ENCODE results near the gene NUP42. TPM values are rescaled to one million over a fixed set of nuclear protein-coding genes. Genes with fewer than 3 reads are reported as not detected.
"Not testable (repeated sequence)": the region's sequence is repeated elsewhere in the genome, so short reads cannot be mapped to it uniquely, and the experiment has no call there.

The NUP42 gene, protein sequence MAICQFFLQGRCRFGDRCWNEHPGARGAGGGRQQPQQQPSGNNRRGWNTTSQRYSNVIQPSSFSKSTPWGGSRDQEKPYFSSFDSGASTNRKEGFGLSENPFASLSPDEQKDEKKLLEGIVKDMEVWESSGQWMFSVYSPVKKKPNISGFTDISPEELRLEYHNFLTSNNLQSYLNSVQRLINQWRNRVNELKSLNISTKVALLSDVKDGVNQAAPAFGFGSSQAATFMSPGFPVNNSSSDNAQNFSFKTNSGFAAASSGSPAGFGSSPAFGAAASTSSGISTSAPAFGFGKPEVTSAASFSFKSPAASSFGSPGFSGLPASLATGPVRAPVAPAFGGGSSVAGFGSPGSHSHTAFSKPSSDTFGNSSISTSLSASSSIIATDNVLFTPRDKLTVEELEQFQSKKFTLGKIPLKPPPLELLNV
- total RNA-seq, result 20.8 TPM
- long read RNA-seq, transcript NUPL2-201 (7 exons, 1,795 nt), result major isoform, 50 of 70 reads
- long read RNA-seq, partial matches to known transcripts, result 1 of 70 reads
- long read RNA-seq, other reads (novel, unspliced or antisense), result 11 of 70 reads

DNA sequence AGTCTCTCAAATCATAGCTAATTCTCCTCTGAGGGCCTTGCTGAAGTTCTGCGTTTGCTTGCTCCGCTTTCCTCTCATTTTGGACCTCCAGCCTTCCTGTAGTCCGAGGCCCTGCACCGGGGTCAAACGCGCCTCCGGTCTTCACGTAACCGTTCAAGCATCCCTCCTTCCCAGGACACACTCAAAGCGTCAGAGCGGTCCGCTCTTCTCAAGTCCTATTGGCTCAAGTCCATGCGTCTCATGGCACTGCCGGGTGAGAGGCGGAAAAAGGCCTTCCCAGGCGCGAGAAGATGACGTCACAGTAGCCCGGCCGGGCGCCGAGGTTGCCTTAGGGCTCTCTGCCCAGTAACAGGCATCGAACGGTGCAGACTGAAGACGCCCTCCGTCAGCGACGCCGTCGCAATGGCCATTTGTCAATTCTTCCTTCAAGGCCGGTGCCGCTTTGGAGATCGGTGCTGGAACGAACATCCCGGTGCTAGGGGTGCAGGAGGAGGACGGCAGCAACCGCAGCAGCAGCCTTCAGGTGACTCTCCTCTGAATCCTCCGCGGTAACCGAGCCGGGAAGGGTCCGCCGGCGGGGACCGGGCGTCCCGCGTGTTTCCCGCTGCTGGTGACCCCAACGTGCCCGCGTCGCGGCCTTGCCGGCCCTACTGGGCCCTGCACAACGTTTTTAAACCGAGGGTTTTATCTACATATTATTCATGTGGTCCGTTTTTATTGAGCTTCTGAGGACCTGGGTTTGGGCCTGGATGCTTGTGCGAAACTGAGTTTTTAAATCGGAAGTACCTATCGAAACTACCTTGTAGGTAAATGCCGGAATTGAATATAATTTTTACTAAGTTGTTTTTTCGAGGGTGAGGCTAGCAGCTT lies at the start of gene NUP42:
Gene NUP42 (plus strand): TSS at position 365 of the 870 bp plus-strand sequence. CDS start 38 bp downstream, at position 403.
- DNase-seq (ENCODE audit: low spot score), result peak; percentile 97

DNA sequence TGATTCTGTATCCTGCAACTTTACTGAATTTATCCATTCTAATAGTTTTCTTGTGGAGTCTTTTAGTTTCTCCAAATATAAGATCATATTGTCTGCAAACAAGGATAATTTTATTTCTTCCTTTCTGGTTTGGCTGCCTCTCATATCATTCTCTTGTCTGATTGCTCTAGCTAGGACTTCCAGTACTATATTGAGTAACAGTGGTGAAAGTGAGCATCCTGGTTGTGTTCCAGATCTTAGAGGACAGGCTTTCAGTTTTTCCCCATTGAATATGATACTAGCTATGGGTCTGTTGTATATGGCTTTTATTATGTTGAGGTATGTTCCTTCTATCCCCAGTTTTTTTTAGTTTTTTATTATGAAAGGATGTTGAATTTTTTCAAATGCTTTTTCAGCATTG lies 48.1 kb upstream of the NUP42 start:
- DNase-seq (ENCODE audit: low spot score), result no peak

DNA sequence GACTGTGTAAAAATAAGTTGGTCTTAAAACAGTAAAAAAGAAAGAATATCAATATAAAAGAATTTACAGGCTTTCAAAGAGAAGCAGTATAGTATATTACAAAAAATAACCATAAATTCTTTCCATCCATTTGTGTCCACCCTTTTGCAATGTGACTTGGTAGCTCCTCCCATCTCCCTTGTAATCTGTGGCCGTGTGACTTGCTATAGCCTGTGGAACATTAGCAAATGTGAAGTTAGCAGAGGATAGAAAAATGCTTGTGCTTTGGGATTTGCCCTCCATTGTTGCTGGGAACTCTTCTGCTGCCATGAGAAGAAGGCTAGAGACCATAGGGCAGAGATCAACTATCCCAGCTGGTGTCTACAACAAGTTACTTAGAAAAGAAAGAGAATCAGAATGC lies 46.1 kb upstream of the NUP42 start:
- no peak for DNase-seq (ENCODE audit: low spot score)

GRCh38 chr7:23136216-23136615 lies 45.6 kb upstream of the NUP42 start:
- no peak for DNase-seq (ENCODE audit: low spot score)

- DNase-seq (ENCODE audit: low spot score), result no peak
Measured at GRCh38 chr7:23157679-23158078, 24.2 kb upstream of the NUP42 start.

- DNase-seq (ENCODE audit: low spot score), result no peak
Measured at GRCh38 chr7:23158546-23158945, 23.3 kb upstream of the NUP42 start.

DNA sequence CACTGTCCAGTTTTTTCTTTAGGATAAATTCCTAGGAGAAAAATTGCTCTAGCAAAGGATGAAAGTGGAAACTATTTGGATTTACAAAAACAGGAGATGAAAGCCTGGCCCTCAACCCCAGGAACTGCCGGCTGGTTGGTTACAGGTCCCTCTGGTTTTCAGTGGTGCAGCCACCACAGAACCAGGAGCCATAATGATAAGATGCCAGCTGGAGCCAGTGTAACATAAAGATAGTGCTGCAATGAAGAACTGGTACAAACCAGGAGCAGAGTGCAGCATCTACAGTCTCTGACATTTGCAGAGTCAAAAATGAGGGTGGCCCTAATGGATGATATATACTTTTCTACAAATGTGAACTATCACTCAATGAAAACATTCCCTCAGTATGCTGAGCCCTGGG lies 20.4 kb upstream of the NUP42 start:
- DNase-seq (ENCODE audit: low spot score), result no peak

DNA sequence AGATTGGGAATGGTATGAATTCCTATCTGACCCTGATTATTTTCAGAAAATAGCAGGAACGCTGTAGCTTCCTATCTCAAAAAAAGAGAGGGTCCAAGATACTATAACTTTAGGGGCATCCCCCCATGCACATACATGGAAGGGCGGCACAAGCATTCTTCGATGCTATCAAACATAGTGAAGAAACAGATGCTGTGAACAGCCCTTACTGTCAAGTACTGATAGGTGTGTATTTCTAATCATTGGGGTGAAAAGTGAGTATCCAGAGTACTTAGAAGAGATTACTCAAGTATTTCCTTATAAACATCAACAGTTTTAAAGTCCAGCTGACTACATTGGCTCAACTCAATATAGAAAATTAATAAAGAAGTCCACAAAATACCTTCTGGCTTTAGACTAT lies 17.0 kb upstream of the NUP42 start:
- no peak for DNase-seq (ENCODE audit: low spot score)

GRCh38 chr7:23165316-23165715 lies 16.5 kb upstream of the NUP42 start:
- DNase-seq (ENCODE audit: low spot score), result no peak

- no peak for DNase-seq (ENCODE audit: low spot score)
Measured at GRCh38 chr7:23167691-23168090, 14.2 kb upstream of the NUP42 start.

- DNase-seq (ENCODE audit: low spot score), result no peak
Measured at GRCh38 chr7:23168111-23168885, 13.6 kb upstream of the NUP42 start.

GRCh38 chr7:23175938-23176337 lies 5.9 kb upstream of the NUP42 start:
- DNase-seq (ENCODE audit: low spot score), result no peak

DNA sequence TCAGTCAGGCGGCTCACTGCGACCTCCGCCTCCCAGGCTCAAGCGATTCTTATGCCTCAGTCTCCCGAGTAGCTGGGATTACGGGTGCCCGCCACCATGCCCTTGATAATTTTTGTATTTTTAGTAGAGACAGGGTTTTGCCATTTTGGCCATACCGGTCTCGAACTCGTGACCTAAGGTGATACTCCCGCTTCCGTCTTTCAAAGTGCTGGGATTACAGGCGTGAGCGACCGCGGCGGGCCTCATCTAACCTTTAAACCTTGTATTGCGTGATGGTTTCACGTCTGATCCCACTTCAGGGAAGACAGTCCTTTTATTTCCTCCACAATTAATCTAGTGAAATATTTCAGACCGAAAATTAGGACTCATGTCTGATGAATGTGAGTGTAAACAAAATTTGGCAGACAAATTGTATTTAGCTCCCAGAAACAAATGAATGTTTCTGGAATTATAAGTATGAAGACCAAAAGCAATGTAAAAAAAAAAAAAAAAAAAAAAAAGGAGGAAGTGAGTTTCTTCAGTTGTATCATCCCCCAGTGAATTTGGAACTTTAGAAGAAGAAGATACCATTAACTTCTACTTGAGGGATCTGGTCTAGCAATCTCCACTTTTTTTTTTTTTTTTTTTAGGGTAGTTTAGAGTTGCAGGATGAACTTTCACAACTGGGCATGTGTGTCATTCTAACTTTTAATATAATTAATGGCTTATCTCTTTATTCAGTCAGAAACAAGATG lies 1.6 kb downstream of the NUP42 start:
- no peak for DNase-seq (ENCODE audit: low spot score)

- DNase-seq (ENCODE audit: low spot score), result no peak
Measured at GRCh38 chr7:23184291-23184690, 2.4 kb downstream of the NUP42 start.

DNA sequence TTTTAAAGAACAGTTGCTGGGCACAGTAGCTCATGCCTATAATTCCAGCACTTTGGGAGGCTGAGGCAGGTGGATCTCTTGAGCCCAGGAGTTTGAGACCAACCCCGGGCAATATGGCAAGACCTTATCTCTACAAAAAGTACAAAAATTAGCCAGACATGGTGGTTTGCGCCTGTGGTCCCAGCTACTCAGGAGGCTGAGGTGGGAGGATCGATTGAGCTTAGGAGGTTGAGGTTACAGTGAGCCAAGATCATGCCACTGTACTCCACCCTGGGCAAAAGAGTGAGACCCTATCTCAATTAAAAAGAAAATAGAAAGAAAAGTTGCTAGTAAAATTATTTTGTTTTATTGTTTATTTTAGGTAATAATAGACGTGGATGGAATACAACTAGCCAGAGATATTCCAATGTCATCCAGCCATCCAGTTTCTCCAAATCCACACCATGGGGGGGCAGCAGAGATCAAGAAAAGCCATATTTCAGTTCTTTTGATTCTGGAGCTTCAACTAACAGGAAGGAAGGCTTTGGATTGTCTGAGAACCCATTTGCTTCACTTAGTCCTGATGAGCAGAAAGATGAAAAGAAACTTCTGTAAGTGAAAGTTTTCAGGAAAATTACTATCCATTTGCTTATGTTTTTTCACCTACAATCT lies 3.0 kb downstream of the NUP42 start:
- no peak for DNase-seq (ENCODE audit: low spot score)

DNA sequence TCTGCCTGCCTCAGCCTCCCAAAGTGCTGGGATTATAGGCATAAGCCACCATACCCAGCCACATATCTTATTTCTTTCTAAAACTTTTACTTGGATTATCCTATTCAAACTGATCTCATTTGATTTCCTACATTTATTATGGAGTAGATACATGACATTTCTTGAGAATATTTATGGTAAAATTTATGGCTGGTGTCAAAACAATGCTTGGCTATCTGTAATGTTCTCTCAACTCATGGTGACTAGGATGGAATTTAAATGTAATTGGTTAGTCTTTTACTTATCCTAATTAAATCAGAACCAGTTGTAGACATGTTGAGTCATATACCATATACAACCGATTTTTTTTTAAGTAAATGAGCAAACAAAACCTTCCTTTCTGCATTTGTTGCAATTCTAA lies 4.1 kb downstream of the NUP42 start:
- no peak for DNase-seq (ENCODE audit: low spot score)

DNA sequence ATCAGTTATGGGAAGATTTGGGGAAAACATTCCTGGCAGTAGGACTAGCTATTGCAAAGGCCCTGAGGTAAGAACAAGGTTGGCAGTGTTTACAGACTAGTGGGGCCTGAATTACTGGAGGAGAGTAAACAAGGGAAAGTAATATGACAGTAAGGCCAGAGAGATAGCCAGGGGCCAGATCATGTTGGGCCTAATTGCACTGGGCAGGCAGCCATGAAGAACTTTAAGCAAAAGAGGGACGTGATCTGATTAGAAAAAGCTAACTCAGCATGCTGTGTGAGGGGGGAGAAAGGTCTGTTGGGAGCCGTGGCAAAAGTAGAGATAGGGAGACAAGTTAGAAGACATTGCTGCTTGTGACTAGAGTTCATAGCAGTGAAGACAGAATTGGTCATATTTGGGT lies 9.2 kb downstream of the NUP42 start:
- no peak for DNase-seq (ENCODE audit: low spot score)

DNA sequence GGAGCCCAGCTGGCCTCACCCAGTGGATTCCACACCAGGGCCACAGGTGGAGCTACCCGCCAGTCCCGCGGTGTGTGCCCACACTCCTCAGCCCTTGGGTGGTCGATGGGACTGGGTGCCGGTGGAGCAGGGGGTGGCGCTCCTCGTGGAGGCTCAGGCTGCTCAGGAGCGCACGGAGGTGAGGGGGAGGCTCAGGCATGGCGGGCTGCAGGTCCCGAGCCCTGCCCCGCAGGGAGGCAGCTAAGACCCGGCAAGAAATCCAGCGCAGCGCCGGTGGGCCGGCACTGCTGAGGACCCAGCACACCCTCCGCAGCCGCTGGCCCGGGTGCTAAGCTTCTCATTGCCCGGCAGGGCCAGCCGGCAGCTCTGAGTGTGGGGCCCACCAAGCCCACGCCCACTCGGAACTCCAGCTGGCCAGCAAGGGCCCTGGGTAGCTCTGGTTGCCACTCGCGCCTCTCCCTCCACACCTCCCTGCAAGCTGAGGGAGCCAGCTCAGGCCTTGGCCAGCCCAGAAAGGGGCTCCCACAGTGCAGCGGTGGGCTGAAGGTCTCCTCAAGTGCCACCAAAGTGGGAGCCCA lies 11.9 kb downstream of the NUP42 start:
- DNase-seq (ENCODE audit: low spot score), result not testable (repeated sequence)

DNA sequence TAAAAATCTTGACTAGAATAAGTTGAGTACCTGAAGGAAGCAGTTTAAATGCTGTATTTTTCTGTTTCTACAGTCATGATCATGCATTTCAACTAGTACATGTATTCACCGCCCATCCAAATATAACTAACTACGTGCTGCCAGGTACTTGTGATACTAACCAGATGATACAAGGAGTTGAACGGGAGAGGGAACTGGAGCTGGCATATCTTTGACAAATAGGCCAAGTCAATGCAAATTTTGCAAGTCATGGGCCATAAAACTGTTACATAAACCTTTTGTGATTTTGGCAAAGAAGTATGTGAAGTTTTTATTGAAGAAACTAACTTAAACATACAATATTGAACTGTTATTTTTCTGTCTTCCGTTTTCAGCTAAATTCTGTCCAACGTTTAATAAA lies 14.5 kb downstream of the NUP42 start:
- no peak for DNase-seq (ENCODE audit: low spot score)

GRCh38 chr7:23197745-23198144 lies 15.9 kb downstream of the NUP42 start:
- not testable (repeated sequence) for DNase-seq (ENCODE audit: low spot score)
